Occipital lobe (tissue), 2 donors: Measurements from ENCODE around the gene ARMS2. TPM values are rescaled to one million over a fixed set of nuclear protein-coding genes. Genes with fewer than 3 reads are reported as not detected.

Experiments used
- DNase-seq: peaks from one replicate; lab custom pipeline; 2025; lab: John Stamatoyannopoulos, UW
- total RNA-seq: library from RNA; depleted of rRNA; stranded (reverse); fragments of >200 nt; gene quantifications from one replicate; pipeline ENCODE4 v1.2.3, GENCODE V29; 2014

The ARMS2 gene
- total RNA-seq, 1 donor from 2014 or later: not detected

- no peak for DNase-seq
Observed at GRCh38 chr10:122469848-122470247, 15.4 kb downstream of the ARMS2 start.

DNA sequence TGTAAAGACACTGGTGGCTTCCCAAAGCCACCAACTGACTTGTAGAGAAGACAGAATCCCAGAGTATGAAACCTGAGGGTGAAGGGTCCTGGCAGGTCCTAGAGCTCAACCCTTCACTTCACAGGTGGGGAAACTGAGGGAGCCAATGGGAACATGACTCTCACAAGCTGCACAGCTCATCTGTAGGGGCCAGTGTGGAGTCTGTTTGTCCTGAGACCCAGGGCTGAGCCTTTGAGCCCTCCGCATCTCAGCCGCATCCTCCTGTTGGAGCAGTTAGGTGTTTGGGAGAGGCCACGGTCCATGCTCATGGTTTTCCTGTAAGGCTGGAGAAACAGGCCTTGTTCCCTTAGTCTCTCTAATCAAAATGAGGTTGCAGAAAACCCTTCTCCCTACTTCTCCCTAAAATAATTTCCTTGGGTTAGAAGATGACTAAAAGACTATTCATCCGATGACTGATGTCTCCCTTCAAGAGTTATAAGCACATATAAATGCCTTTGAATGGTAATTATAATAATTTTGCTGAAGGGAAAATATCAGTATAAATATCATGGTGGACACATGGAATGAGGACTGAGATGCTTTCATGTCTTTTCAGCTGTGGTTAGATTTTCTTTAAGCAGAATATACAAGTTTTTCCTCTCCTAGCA is 17.2 kb downstream of the ARMS2 start:
- DNase-seq: no peak

DNA sequence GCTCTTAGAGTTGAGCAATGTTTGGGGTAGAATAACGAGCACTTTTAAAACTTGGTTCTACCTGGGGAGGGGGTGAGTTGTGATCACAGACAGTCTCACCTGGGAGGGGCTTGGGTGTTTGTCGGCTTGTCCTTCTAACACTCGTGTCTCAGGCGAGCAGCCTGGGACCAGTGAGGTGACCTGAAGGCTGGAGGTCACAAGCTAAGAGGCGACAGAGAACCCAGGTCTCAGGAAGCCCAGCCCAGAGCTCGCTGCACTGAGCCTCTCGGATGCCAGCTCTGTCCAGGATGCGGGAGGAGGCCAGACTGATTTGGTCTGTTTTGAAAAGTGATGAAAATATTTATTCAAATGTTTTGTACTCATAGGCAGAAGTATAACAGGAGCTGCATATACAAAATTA is 18.7 kb downstream of the ARMS2 start:
- DNase-seq: no peak

- DNase-seq: no peak
Observed at GRCh38 chr10:122474131-122474818, 19.8 kb downstream of the ARMS2 start.

DNA sequence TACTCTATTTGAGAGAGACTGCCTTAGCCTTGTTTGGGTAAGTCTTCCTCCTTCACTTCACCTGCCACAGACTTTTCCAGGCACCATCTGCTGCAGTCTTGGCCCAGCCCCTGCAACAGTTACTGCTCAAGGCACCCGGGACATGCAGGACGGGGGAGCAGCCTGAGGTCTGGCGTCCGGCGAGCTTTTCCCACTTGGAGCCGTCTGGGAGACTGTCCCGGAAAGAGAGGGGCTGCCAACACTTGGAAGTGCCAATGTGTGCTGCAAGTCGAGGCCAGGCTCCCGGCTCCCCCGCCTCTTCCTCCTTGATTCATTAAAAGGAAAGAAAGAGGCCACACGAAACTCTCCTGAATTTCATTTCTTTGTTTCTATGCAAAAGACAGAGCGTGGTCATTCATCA is 20.6 kb downstream of the ARMS2 start:
- DNase-seq: peak; percentile 37

GRCh38 chr10:122475591-122476332 is 21.3 kb downstream of the ARMS2 start:
- DNase-seq: no peak

GRCh38 chr10:122476333-122476695 is 21.9 kb downstream of the ARMS2 start:
- no peak for DNase-seq

GRCh38 chr10:122477436-122477835 is 23.0 kb downstream of the ARMS2 start:
- DNase-seq: no peak

GRCh38 chr10:122478971-122479370 is 24.5 kb downstream of the ARMS2 start:
- DNase-seq: peak; percentile 56

DNA sequence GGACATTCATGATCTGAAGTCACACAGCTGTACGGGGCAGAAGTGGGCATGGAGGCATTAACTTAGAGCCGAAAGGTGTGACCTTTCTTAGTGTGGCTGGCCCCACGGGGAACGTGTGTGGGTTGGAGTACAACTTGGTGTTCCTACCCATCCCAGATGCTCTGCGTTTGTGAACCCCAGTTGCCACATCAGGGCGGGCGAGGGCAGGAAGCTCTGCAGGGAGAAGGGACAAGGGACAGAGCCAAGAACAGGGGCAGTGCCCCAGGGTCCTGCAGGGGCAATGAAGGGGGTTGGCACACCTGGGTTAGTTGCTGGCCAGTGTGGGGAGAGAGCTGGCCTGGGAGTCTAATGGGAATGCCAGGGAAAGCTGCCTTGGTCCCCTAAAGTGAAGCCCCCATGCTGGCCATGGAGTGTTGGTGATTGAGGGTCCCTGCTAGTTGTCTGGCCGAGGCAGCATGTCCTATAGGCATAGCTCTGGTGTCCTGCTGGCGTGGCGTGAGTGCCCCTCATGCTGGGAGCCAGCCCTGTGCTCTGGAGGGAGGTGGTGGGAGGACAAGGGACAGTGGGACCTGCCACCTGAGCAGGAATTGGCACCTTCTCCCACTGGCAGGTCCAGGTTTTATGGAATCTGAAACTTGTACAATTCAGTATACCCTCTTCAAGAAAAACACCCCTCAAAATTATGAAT is 25.8 kb downstream of the ARMS2 start:
- no peak for DNase-seq

GRCh38 chr10:122481296-122482056 is 27.0 kb downstream of the ARMS2 start:
- no peak for DNase-seq

DNA sequence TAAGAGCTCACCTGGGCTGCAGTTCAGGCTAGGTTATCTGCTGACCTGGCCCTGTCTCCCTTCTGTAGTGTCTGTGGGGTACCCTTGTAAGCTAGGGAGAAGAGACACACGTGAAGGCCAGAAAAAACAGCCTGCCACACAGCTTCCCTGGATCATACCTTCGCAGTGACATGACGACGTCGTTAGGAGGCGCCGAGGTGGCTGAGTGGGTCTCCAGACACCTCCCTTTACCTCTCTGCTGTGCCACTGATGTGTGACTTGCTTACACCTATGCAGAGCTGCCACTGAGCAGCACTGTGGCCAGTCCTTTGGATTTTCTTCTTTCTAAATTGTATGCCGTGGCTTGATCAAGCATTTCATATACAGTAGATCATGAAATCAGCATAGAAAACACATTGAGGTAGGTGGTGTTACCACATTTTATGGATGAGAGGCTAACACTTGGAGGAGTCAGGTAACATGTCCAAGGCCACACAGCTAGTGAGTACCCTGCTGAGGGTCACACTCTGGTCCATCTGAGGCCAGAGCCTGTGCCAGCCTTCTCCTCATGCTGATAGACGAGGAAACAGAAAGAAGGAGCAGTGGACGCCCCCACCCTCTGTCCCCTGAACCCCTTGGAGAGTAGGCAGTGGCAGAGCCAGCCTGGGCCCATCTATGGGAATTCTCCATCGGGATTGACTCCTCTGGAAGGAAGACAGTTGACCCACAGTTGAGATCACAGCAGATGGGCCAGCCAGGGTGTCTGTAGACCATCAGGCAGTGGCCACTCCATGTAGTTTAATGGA is 30.0 kb downstream of the ARMS2 start:
- DNase-seq: no peak

DNA sequence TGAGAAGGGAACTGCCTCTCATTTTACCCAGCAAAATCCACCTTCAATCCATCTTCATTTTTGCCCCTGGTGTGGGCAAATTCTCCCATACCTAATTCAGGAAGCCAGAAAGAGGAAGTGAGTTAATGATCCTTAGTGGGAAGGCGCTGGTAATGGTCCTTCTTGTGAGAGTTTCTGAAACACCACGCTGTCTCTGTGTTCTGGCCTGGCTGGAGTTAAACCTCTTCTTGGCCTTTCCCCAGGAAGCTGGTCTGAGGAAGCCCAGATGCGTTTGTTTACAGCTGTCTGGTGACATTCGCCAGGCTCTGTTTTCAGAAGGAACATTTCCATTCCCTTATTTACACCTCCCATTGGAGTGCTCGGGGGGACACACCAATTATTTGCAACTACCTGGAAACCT is 31.2 kb downstream of the ARMS2 start:
- DNase-seq: no peak

- no peak for DNase-seq
Observed at GRCh38 chr10:122486406-122487080, 32.1 kb downstream of the ARMS2 start.

- no peak for DNase-seq
Observed at GRCh38 chr10:122487174-122487765, 32.8 kb downstream of the ARMS2 start.

GRCh38 chr10:122490268-122490667 is 35.8 kb downstream of the ARMS2 start:
- DNase-seq: no peak

- DNase-seq: no peak
Observed at GRCh38 chr10:122490786-122491680, 36.6 kb downstream of the ARMS2 start.

DNA sequence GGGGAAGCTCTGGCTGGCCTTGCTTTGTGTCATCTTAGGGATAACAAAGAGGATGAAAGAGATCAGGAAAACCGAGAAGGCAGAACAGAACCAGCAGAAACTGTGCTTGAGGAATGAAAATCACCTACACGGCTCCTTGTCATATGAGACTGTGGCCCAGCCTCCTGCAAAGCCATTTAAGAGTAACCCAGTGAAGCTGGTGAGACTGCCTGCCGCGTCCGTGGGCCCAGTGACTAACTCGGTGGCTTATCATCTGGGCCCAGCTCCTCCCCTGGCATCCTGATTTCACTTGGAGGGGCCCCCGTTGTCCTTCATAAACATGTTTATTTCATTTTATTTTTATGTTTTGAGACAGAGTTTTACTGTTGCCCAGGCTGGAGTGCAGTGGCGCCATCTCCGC is 37.6 kb downstream of the ARMS2 start:
- no peak for DNase-seq
